Muscle layer of colon (tissue), 2 donors: ENCODE measurements around the gene MAP1LC3B.
A peak's percentile ranks its signal among the peaks of the same experiment; 100 is the strongest.
"Not testable (repeated sequence)": the region's sequence is repeated elsewhere in the genome, so short reads cannot be mapped to it uniquely, and the experiment has no call there.

Experiments used
- H3K27ac ChIP-seq: one replicate; pipeline ENCODE4 v1.7.0; 2013; ENCODE audit warnings: low read depth, mild to moderate bottlenecking, low read length, moderate library complexity
- H3K27me3 ChIP-seq, 2 donors: one replicate each; pipeline ENCODE4 v1.7.0; 2013; ENCODE audit warnings: low read length in 2 of 2, mild to moderate bottlenecking in 2 of 2; ENCODE audit not compliant: insufficient read depth in 2 of 2, control insufficient read depth in 1 of 2
- H3K36me3 ChIP-seq: one replicate; pipeline ENCODE4 v1.7.0; 2013; ENCODE audit warnings: mild to moderate bottlenecking, low read length; ENCODE audit not compliant: insufficient read depth
- H3K4me1 ChIP-seq: one replicate; pipeline ENCODE4 v1.7.0; 2013; ENCODE audit warnings: mild to moderate bottlenecking, low read length; ENCODE audit not compliant: insufficient read depth
- H3K4me3 ChIP-seq, 2 donors: one replicate each; pipeline ENCODE4 v1.7.0; 2013; ENCODE audit warnings: low read length in 2 of 2, low read depth in 1 of 2, mild to moderate bottlenecking in 1 of 2, moderate library complexity in 1 of 2
- H3K9ac ChIP-seq: one replicate; pipeline ENCODE4 v1.7.0; 2013; ENCODE audit warnings: low read length
- H3K9me3 ChIP-seq: one replicate; pipeline ENCODE4 v1.7.0; 2013; ENCODE audit warnings: mild to moderate bottlenecking, low read length
- donor health status: abdominal sarcoma.
- donor health status: Adenocarcinoma of cecum.

The MAP1LC3B gene

GRCh38 chr16:87372305-87372704 is 19.8 kb upstream of the MAP1LC3B start:
- H3K9me3 ChIP-seq, result no peaks in the 10 kb centered on the region
- H3K27me3 ChIP-seq, result no peaks in the 10 kb centered on the region
- peaks cover 59% of the 10 kb centered on the region for H3K4me1 ChIP-seq
- H3K9ac ChIP-seq, result no peak overlapping the region
- H3K36me3 ChIP-seq, result no peaks in the 10 kb centered on the region
- H3K4me3 ChIP-seq, result no peak overlapping the region
- H3K27ac ChIP-seq, result peak overlapping the region; percentile 7

- Histone ChIP-seq H3K9ac (no peak overlapping the region), H3K27ac (no peak overlapping the region), H3K4me3 (no peak overlapping the region), H3K27me3 (no peaks in the 10 kb centered on the region), H3K36me3 (no peaks in the 10 kb centered on the region), H3K9me3 (no peaks in the 10 kb centered on the region), H3K4me1 (peaks cover 47% of the 10 kb centered on the region)
Measured at GRCh38 chr16:87374313-87374712, 17.8 kb upstream of the MAP1LC3B start.

- no peaks in the 10 kb centered on the region for H3K27me3 ChIP-seq
- H3K9me3 ChIP-seq, result no peaks in the 10 kb centered on the region
- H3K4me1 ChIP-seq, result peaks cover 50% of the 10 kb centered on the region
- H3K27ac ChIP-seq, result no peak overlapping the region
- no peaks in the 10 kb centered on the region for H3K36me3 ChIP-seq
- H3K9ac ChIP-seq, result no peak overlapping the region
- H3K4me3 ChIP-seq, result no peak overlapping the region
Measured at GRCh38 chr16:87375426-87376135, 16.6 kb upstream of the MAP1LC3B start.

GRCh38 chr16:87376660-87377059 is 15.5 kb upstream of the MAP1LC3B start:
- Histone ChIP-seq H3K9ac (no peak overlapping the region), H3K4me3 (no peak overlapping the region), H3K36me3 (no peaks in the 10 kb centered on the region), H3K27ac (no peak overlapping the region), H3K4me1 (peaks cover 50% of the 10 kb centered on the region), H3K27me3 (no peaks in the 10 kb centered on the region), H3K9me3 (no peaks in the 10 kb centered on the region)

GRCh38 chr16:87379312-87379752 is 12.8 kb upstream of the MAP1LC3B start:
- H3K27me3 ChIP-seq, H3K27ac ChIP-seq, H3K4me3 ChIP-seq, H3K9ac ChIP-seq, H3K9me3 ChIP-seq, H3K36me3 ChIP-seq: not testable (repeated sequence)
- peaks cover 43% of the 10 kb centered on the region for H3K4me1 ChIP-seq

GRCh38 chr16:87380403-87380802 is 11.7 kb upstream of the MAP1LC3B start:
- H3K9me3 ChIP-seq, result no peaks in the 10 kb centered on the region
- peak overlapping the region; percentile 24 for H3K9ac ChIP-seq
- H3K27me3 ChIP-seq, result no peaks in the 10 kb centered on the region
- H3K27ac ChIP-seq, result peak overlapping the region; percentile 92
- H3K36me3 ChIP-seq, result no peaks in the 10 kb centered on the region
- H3K4me3 ChIP-seq, result peak overlapping the region in 1 of 2 donors; percentile 49
- peaks cover 44% of the 10 kb centered on the region for H3K4me1 ChIP-seq

- Histone ChIP-seq H3K4me3 (peak overlapping the region in 1 of 2 donors; percentile 49), H3K4me1 (peaks cover 39% of the 10 kb centered on the region), H3K9ac (peak overlapping the region; percentile 24), H3K27me3 (no peaks in the 10 kb centered on the region), H3K36me3 (no peaks in the 10 kb centered on the region), H3K27ac (peak overlapping the region; percentile 92), H3K9me3 (no peaks in the 10 kb centered on the region)
Measured at GRCh38 chr16:87380881-87381280, 11.3 kb upstream of the MAP1LC3B start.

GRCh38 chr16:87382023-87382785 is 9.9 kb upstream of the MAP1LC3B start:
- Histone ChIP-seq H3K27ac (peak overlapping the region; percentile 92), H3K27me3 (no peaks in the 10 kb centered on the region), H3K36me3 (no peaks in the 10 kb centered on the region), H3K4me1 (peaks cover 36% of the 10 kb centered on the region), H3K9ac (peak overlapping the region; percentile 54), H3K4me3 (peak overlapping the region; percentile 49 to 80), H3K9me3 (no peaks in the 10 kb centered on the region)

GRCh38 chr16:87383505-87384161 is 8.5 kb upstream of the MAP1LC3B start, which contains the start of gene FBXO31:
TSS of gene FBXO31 (minus strand) at chr16:87383776. CDS start at chr16:87383744, 32 bp downstream.
- Histone ChIP-seq H3K4me1 (peaks cover 46% of the 10 kb centered on the region), H3K27me3 (no peaks in the 10 kb centered on the region), H3K27ac (peak within 1 kb of the TSS; percentile 92), H3K4me3 (peak within 1 kb of the TSS; percentile 52 to 80), H3K9ac (peak within 1 kb of the TSS; percentile 54), H3K9me3 (no peaks in the 10 kb centered on the region), H3K36me3 (no peaks in the 10 kb centered on the region)

GRCh38 chr16:87384162-87384874 is 7.8 kb upstream of the MAP1LC3B start:
- H3K9ac ChIP-seq, result peak overlapping the region; percentile 27
- peaks cover 46% of the 10 kb centered on the region for H3K4me1 ChIP-seq
- peak overlapping the region; percentile 92 for H3K27ac ChIP-seq
- peak overlapping the region; percentile 52 to 80 for H3K4me3 ChIP-seq
- no peaks in the 10 kb centered on the region for H3K27me3 ChIP-seq
- H3K9me3 ChIP-seq, result no peaks in the 10 kb centered on the region
- no peaks in the 10 kb centered on the region for H3K36me3 ChIP-seq

- not testable (repeated sequence) for H3K27me3 ChIP-seq
- H3K4me1 ChIP-seq, result peaks cover 43% of the 10 kb centered on the region
- H3K4me3 ChIP-seq, result peak overlapping the region; percentile 52 to 80
Measured at GRCh38 chr16:87384875-87385167, 7.3 kb upstream of the MAP1LC3B start.

More at GRCh38 chr16:87384875-87385167, 7.3 kb upstream of the MAP1LC3B start:
- Histone ChIP-seq H3K9ac (peak overlapping the region; percentile 27), H3K27ac (peak overlapping the region; percentile 92)
- not testable (repeated sequence) for H3K36me3 ChIP-seq, H3K9me3 ChIP-seq
